HG03175 (cell line): Measurements from ENCODE around the gene CFAP97D2.
"Not testable (repeated sequence)": the region's sequence is repeated elsewhere in the genome, so short reads cannot be mapped to it uniquely, and the experiment has no call there.

Source experiments
- ATAC-seq: cut with Tn5 transposase; IDR thresholded peaks from one replicate; pipeline ENCODE4 v1.9.1; 2021; ENCODE audit warnings: mild to moderate bottlenecking, moderate library complexity; ENCODE audit not compliant: unreplicated experiment

Gene CFAP97D2

GRCh38 chr13:114179087-114179658 lies at the start of gene CFAP97D2:
Gene CFAP97D2, plus strand, starts transcription at chr13:114179257. Its CDS starts 74 bp downstream, at chr13:114179331.
- ATAC-seq: no peak

- ATAC-seq: no peak
Observed at GRCh38 chr13:114129649-114130062, 49.4 kb upstream of the CFAP97D2 start.

GRCh38 chr13:114130131-114130836 lies 48.8 kb upstream of the CFAP97D2 start:
- no peak for ATAC-seq

GRCh38 chr13:114130837-114131582 lies 48.0 kb upstream of the CFAP97D2 start:
- ATAC-seq: no peak

- no peak for ATAC-seq
Observed at GRCh38 chr13:114131583-114132418, 47.3 kb upstream of the CFAP97D2 start.

GRCh38 chr13:114132419-114133121 lies 46.5 kb upstream of the CFAP97D2 start, which contains the start of gene RASA3:
Gene RASA3, minus strand, starts transcription at chr13:114132623. Its CDS starts 134 bp downstream, at chr13:114132489.
- ATAC-seq: peak; percentile 58

GRCh38 chr13:114133126-114133525 lies 45.9 kb upstream of the CFAP97D2 start:
- not testable (repeated sequence) for ATAC-seq

- ATAC-seq: not testable (repeated sequence)
Observed at GRCh38 chr13:114133552-114133951, 45.5 kb upstream of the CFAP97D2 start.

GRCh38 chr13:114134111-114134943 lies 44.7 kb upstream of the CFAP97D2 start:
- no peak for ATAC-seq

GRCh38 chr13:114134944-114135610 lies 44.0 kb upstream of the CFAP97D2 start:
- no peak for ATAC-seq

- ATAC-seq: no peak
Observed at GRCh38 chr13:114135731-114136171, 43.3 kb upstream of the CFAP97D2 start.

- ATAC-seq: no peak
Observed at GRCh38 chr13:114136576-114136975, 42.5 kb upstream of the CFAP97D2 start.

GRCh38 chr13:114140131-114140905 lies 38.7 kb upstream of the CFAP97D2 start:
- ATAC-seq: peak; percentile 8

GRCh38 chr13:114140906-114141250 lies 38.2 kb upstream of the CFAP97D2 start:
- peak; percentile 46 for ATAC-seq

- ATAC-seq: no peak
Observed at GRCh38 chr13:114141261-114141996, 37.6 kb upstream of the CFAP97D2 start.

GRCh38 chr13:114142137-114142550 lies 36.9 kb upstream of the CFAP97D2 start:
- ATAC-seq: no peak
